Tibial nerve (tissue), 4 donors: ENCODE results near the gene PPIL4.

ENCODE experiments used
- EP300 ChIP-seq, 2 donors: sonication (generic); formaldehyde crosslinking; IDR thresholded peaks; one replicate each; pipeline ENCODE4 v1.6.1; 2017; ENCODE audit warnings: antibody characterized with exemption in 2 of 2, mild to moderate bottlenecking in 1 of 2
- POLR2A ChIP-seq, 2 donors: fragments of 450-650 bp; IDR thresholded peaks; one replicate each; pipeline ENCODE4 v1.6.1; 2017; ENCODE audit warnings: antibody characterized with exemption in 2 of 2, mild to moderate bottlenecking in 2 of 2, moderate library complexity in 2 of 2
- TF ChIP-seq, protein P1 (sequence below), 5 experiments: fragments of 200-600 bp in 3 of 5; fragments of 450-650 bp in 2 of 5; sonication (generic) in 3 of 5; IDR thresholded peaks; one replicate each; pipeline ENCODE4 v1.5.1; 2016 to 2019; ENCODE audit warnings: antibody characterized with exemption in 5 of 5, mild to moderate bottlenecking in 3 of 5, moderate library complexity in 2 of 5

DNA sequence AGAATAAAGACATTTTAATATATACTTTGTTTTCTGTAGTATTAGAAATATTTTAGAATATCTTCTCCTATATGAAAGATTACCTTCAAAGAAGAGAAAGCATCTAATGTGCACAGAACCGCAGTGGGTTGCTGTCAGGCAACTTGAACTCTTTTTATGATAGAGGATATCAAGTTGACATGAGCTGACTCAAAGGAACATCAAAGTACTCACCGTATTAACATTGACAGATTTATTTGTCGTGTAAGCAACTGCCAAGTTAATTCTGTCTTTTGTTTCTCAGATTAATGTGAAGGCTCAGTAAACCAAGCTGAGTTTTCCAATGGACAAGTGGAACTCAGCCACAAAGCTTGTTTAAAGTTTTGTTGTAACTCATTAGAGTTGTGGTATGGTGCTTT, 18.1 kb upstream of the PPIL4 start:
- TF ChIP-seq POLR2A (IDR thresholded peaks at IDR 0.05) (no peak), EP300 (IDR thresholded peaks at IDR 0.05) (no peak)
- TF ChIP-seq, protein P1, sequence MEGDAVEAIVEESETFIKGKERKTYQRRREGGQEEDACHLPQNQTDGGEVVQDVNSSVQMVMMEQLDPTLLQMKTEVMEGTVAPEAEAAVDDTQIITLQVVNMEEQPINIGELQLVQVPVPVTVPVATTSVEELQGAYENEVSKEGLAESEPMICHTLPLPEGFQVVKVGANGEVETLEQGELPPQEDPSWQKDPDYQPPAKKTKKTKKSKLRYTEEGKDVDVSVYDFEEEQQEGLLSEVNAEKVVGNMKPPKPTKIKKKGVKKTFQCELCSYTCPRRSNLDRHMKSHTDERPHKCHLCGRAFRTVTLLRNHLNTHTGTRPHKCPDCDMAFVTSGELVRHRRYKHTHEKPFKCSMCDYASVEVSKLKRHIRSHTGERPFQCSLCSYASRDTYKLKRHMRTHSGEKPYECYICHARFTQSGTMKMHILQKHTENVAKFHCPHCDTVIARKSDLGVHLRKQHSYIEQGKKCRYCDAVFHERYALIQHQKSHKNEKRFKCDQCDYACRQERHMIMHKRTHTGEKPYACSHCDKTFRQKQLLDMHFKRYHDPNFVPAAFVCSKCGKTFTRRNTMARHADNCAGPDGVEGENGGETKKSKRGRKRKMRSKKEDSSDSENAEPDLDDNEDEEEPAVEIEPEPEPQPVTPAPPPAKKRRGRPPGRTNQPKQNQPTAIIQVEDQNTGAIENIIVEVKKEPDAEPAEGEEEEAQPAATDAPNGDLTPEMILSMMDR (IDR thresholded peaks at IDR 0.05), result no peak
